ENCODE data around the gene KCNN3.

GRCh38 chr1:154696456-154696855 lies 173.6 kb downstream of the KCNN3 start:
- TF ChIP-seq CTCF (IDR thresholded peaks at IDR 0.05) = no peak
- no peak for TF ChIP-seq EP300 (IDR thresholded peaks at IDR 0.05)
